ENCODE data around the gene SETD1A.
A peak's percentile ranks its signal among the peaks of the same experiment; 100 is the strongest.

SETD1A gene

GRCh38 chr16:30980434-30980833 lies 22.9 kb downstream of the SETD1A start:
- no peak overlapping the region for H3K27ac ChIP-seq
- TF ChIP-seq CTCF (conservative IDR thresholded peaks at IDR 0.05): no peak

- TF ChIP-seq CTCF (conservative IDR thresholded peaks at IDR 0.05): no peak
- no peak overlapping the region for H3K27ac ChIP-seq
Measured at GRCh38 chr16:30980959-30981358, 23.4 kb downstream of the SETD1A start.

GRCh38 chr16:30982548-30983288 lies 25.2 kb downstream of the SETD1A start:
- H3K27ac ChIP-seq: no peak overlapping the region
- TF ChIP-seq CTCF (conservative IDR thresholded peaks at IDR 0.05): no peak

GRCh38 chr16:30983289-30983889 lies 25.8 kb downstream of the SETD1A start:
- H3K27ac ChIP-seq: no peak overlapping the region
- TF ChIP-seq CTCF (conservative IDR thresholded peaks at IDR 0.05): no peak

- no peak overlapping the region for H3K27ac ChIP-seq
- TF ChIP-seq CTCF (conservative IDR thresholded peaks at IDR 0.05): no peak
Measured at GRCh38 chr16:30983898-30984610, 26.5 kb downstream of the SETD1A start.

GRCh38 chr16:30984669-30985400 lies 27.3 kb downstream of the SETD1A start, which contains the start of gene HSD3B7:
Gene HSD3B7, plus strand, starts transcription at chr16:30985207. Its CDS starts 452 bp downstream, at chr16:30985659.
- no peak within 1 kb of the TSS for H3K27ac ChIP-seq
- peak; percentile 85 for TF ChIP-seq CTCF (conservative IDR thresholded peaks at IDR 0.05)
